Ovary (tissue), 3 donors: ENCODE measurements around the gene RWDD1.

ENCODE experiments used
- CTCF ChIP-seq, 3 donors: fragments of 450-650 bp in 2 of 3; fragments of 200-600 bp in 1 of 3; IDR thresholded peaks; one replicate each; pipeline versions ENCODE4 v1.5.1 to v1.8.0; 2016 to 2022; ENCODE audit warnings: antibody characterized with exemption in 3 of 3, mild to moderate bottlenecking in 1 of 3
- EP300 ChIP-seq: sonication (generic); formaldehyde crosslinking; IDR thresholded peaks from one replicate; pipeline ENCODE4 v1.6.1; 2017; ENCODE audit warnings: antibody characterized with exemption
- POLR2A ChIP-seq: fragments of 450-650 bp; IDR thresholded peaks from one replicate; pipeline ENCODE4 v1.6.1; 2017; ENCODE audit warnings: antibody characterized with exemption, mild to moderate bottlenecking, moderate library complexity
- donor health status: DM: no; HTN: no; CAD: no.

GRCh38 chr6:116524236-116524635 lies 47.1 kb upstream of the RWDD1 start:
- no peak for TF ChIP-seq CTCF (IDR thresholded peaks at IDR 0.05)
- TF ChIP-seq POLR2A = no peak
- TF ChIP-seq EP300 = no peak
